Measurements from ENCODE around the gene PPFIBP1. TPM values are rescaled to one million over a fixed set of nuclear protein-coding genes. Genes with fewer than 3 reads are reported as not detected.

PPFIBP1 gene
- total RNA-seq, 4 donors from 2014 or later = 15.3 to 52.9 (median 39.8) TPM

- TF ChIP-seq POLR2AphosphoS5 (IDR thresholded peaks at IDR 0.05) (no peak), EP300 (IDR thresholded peaks at IDR 0.05; ENCODE audit: low read depth) (no peak), POLR2A (IDR thresholded peaks at IDR 0.05) (no peak), CTCF (IDR thresholded peaks at IDR 0.05) (no peak)
- no peaks in the 10 kb centered on the region for H3K9me3 ChIP-seq
- H3K27ac ChIP-seq = peak overlapping the region in 1 of 4 donors; percentile 15
- H3K27me3 ChIP-seq = no peaks in the 10 kb centered on the region
- H3K4me3 ChIP-seq = no peak overlapping the region
- intact Hi-C loops (cut with DNase I; ENCODE audit: low total_unique reads) = no loop called here
- in situ Hi-C loops (cut with MboI; ENCODE audit: low pct_ligation_motif_present in 1 of 4, low pct_unique_long_range_greater_than_20kb in 1 of 4, low sequenced_read_pairs in 3 of 4) = no loop called here
- peaks cover 0 to 47% (median 4%) of the 10 kb centered on the region in 4 donors for H3K4me1 ChIP-seq
- no peak for DNase-seq
- no peaks in the 10 kb centered on the region for H3K36me3 ChIP-seq
These were observed 51.2 kb downstream of the PPFIBP1 start for GRCh38 chr12:27575090-27575761.

GRCh38 chr12:27575762-27576118, 51.7 kb downstream of the PPFIBP1 start:
- Histone ChIP-seq H3K27me3 (no peaks in the 10 kb centered on the region), H3K36me3 (no peaks in the 10 kb centered on the region), H3K9me3 (no peaks in the 10 kb centered on the region), H3K4me3 (no peak overlapping the region), H3K4me1 (peaks cover 0 to 47% (median 4%) of the 10 kb centered on the region in 4 donors), H3K27ac (no peak overlapping the region)
- 63 to 65% methylated on average over 2 of the region's 2 CpGs for WGBS, 2 donors (ENCODE audit: low coverage in 1 of 2)
- no peak for TF ChIP-seq POLR2AphosphoS5 (IDR thresholded peaks at IDR 0.05)
- TF ChIP-seq EP300 (IDR thresholded peaks at IDR 0.05; ENCODE audit: low read depth) = no peak
- in situ Hi-C loops (cut with MboI; ENCODE audit: low pct_ligation_motif_present in 1 of 4, low pct_unique_long_range_greater_than_20kb in 1 of 4, low sequenced_read_pairs in 3 of 4) = no loop called here
- intact Hi-C loops (cut with DNase I; ENCODE audit: low total_unique reads) = no loop called here
- no peak for DNase-seq

GRCh38 chr12:27576667-27577347, 52.8 kb downstream of the PPFIBP1 start:
- Histone ChIP-seq H3K27ac (no peak overlapping the region), H3K36me3 (no peaks in the 10 kb centered on the region), H3K4me1 (peaks cover 0 to 41% (median 4%) of the 10 kb centered on the region in 4 donors), H3K9me3 (no peaks in the 10 kb centered on the region), H3K4me3 (no peak overlapping the region), H3K27me3 (no peaks in the 10 kb centered on the region)
- intact Hi-C loops (cut with DNase I; ENCODE audit: low total_unique reads) = no loop called here
- 68 to 74% methylated on average over 3 of the region's 3 CpGs for WGBS, 2 donors (ENCODE audit: low coverage in 1 of 2)
- in situ Hi-C loops (cut with MboI; ENCODE audit: low pct_ligation_motif_present in 1 of 4, low pct_unique_long_range_greater_than_20kb in 1 of 4, low sequenced_read_pairs in 3 of 4) = no loop called here
- TF ChIP-seq EP300 (IDR thresholded peaks at IDR 0.05; ENCODE audit: low read depth) (no peak), POLR2AphosphoS5 (IDR thresholded peaks at IDR 0.05) (no peak)
- no peak for DNase-seq

GRCh38 chr12:27577688-27578087, 53.7 kb downstream of the PPFIBP1 start:
- no peaks in the 10 kb centered on the region for H3K36me3 ChIP-seq
- in situ Hi-C loops (cut with MboI; ENCODE audit: low pct_ligation_motif_present in 1 of 4, low pct_unique_long_range_greater_than_20kb in 1 of 4, low sequenced_read_pairs in 3 of 4) = no loop called here
- no peak for TF ChIP-seq CTCF (IDR thresholded peaks at IDR 0.05)
- no peak for TF ChIP-seq POLR2A (IDR thresholded peaks at IDR 0.05)
- TF ChIP-seq EP300 (IDR thresholded peaks at IDR 0.05; ENCODE audit: low read depth) = no peak
- TF ChIP-seq POLR2AphosphoS5 (IDR thresholded peaks at IDR 0.05) = no peak
- intact Hi-C loops (cut with DNase I; ENCODE audit: low total_unique reads) = no loop called here
- WGBS, 2 donors (ENCODE audit: low coverage in 1 of 2) = 70 to 82% methylated on average over 4 of the region's 4 CpGs
- H3K27me3 ChIP-seq = no peaks in the 10 kb centered on the region
- no peak overlapping the region for H3K27ac ChIP-seq
- H3K9me3 ChIP-seq = no peaks in the 10 kb centered on the region
- no peak overlapping the region for H3K4me3 ChIP-seq
- no peak for DNase-seq
- H3K4me1 ChIP-seq = peaks cover 0 to 33% (median 1%) of the 10 kb centered on the region in 4 donors

GRCh38 chr12:27578689-27579372, 54.8 kb downstream of the PPFIBP1 start:
- Histone ChIP-seq H3K36me3 (no peaks in the 10 kb centered on the region), H3K4me3 (no peak overlapping the region), H3K27ac (no peak overlapping the region), H3K27me3 (no peaks in the 10 kb centered on the region), H3K4me1 (peaks cover 0 to 32% (median 1%) of the 10 kb centered on the region in 4 donors), H3K9me3 (no peaks in the 10 kb centered on the region)
- in situ Hi-C loops (cut with MboI; ENCODE audit: low pct_ligation_motif_present in 1 of 4, low pct_unique_long_range_greater_than_20kb in 1 of 4, low sequenced_read_pairs in 3 of 4) = no loop called here
- WGBS, 2 donors (ENCODE audit: low coverage in 1 of 2) = 90 to 92% methylated on average over 2 to 7 of the region's 7 CpGs
- TF ChIP-seq CTCF (IDR thresholded peaks at IDR 0.05) (no peak), EP300 (IDR thresholded peaks at IDR 0.05; ENCODE audit: low read depth) (no peak), POLR2A (IDR thresholded peaks at IDR 0.05) (no peak), POLR2AphosphoS5 (IDR thresholded peaks at IDR 0.05) (no peak)
- no peak for DNase-seq
- intact Hi-C loops (cut with DNase I; ENCODE audit: low total_unique reads) = no loop called here
